Measurements from ENCODE around the gene RAD51B.

Gene RAD51B

GRCh38 chr14:68246074-68246785, 426.7 kb downstream of the RAD51B start:
- H3K4me3 ChIP-seq (ENCODE audit: low read depth in 1 of 5, low read length in 5 of 5): no peak overlapping the region
- H3K27ac ChIP-seq (ENCODE audit: low read depth, low read length): peak overlapping the region; percentile 77
- H3K9me3 ChIP-seq (ENCODE audit: control insufficient read depth in 5 of 5, low read length in 5 of 5): no peaks in the 10 kb centered on the region
- peak overlapping the region in 4 of 5 donors; percentile 0 to 56 (median 34) for H3K9ac ChIP-seq (ENCODE audit: low read length in 5 of 5)
- no peaks in the 10 kb centered on the region for H3K27me3 ChIP-seq (ENCODE audit: control insufficient read depth in 5 of 5, insufficient read depth in 4 of 5, low read length in 5 of 5)
- H3K36me3 ChIP-seq (ENCODE audit: control insufficient read depth in 5 of 5, insufficient read depth in 5 of 5, low read length in 5 of 5): no peaks in the 10 kb centered on the region
- H3K4me1 ChIP-seq (ENCODE audit: control insufficient read depth in 5 of 5, insufficient read depth in 5 of 5, low read length in 5 of 5): peaks cover 11 to 82% (median 71%) of the 10 kb centered on the region in 5 donors

DNA sequence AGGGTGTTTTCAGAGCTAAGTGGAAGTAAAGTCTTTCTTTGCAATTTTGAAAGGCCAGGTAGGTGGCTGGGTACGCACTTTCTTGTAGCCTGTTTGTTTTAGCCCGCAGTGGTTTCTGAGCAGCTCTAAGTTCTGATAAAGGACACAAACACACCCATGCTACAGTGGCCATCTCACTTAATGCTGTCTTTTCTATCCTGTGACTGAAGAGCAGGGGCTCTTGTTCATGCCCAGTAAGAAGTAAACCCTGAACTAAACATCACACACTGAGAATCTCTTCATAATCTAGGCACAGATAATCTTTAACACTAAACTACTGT, 427.2 kb downstream of the RAD51B start:
- no peak overlapping the region for H3K4me3 ChIP-seq (ENCODE audit: low read depth in 1 of 5, low read length in 5 of 5)
- H3K9me3 ChIP-seq (ENCODE audit: control insufficient read depth in 5 of 5, low read length in 5 of 5): no peaks in the 10 kb centered on the region
- H3K27me3 ChIP-seq (ENCODE audit: control insufficient read depth in 5 of 5, insufficient read depth in 4 of 5, low read length in 5 of 5): no peaks in the 10 kb centered on the region
- H3K36me3 ChIP-seq (ENCODE audit: control insufficient read depth in 5 of 5, insufficient read depth in 5 of 5, low read length in 5 of 5): no peaks in the 10 kb centered on the region
- H3K4me1 ChIP-seq (ENCODE audit: control insufficient read depth in 5 of 5, insufficient read depth in 5 of 5, low read length in 5 of 5): peaks cover 11 to 86% (median 71%) of the 10 kb centered on the region in 5 donors
- H3K27ac ChIP-seq (ENCODE audit: low read depth, low read length): peak overlapping the region; percentile 77
- H3K9ac ChIP-seq (ENCODE audit: low read length in 5 of 5): no peak overlapping the region

- H3K4me3 ChIP-seq (ENCODE audit: low read depth in 1 of 5, low read length in 5 of 5): peak overlapping the region in 1 of 5 donors; percentile 25
- peak overlapping the region; percentile 77 for H3K27ac ChIP-seq (ENCODE audit: low read depth, low read length)
- H3K4me1 ChIP-seq (ENCODE audit: control insufficient read depth in 5 of 5, insufficient read depth in 5 of 5, low read length in 5 of 5): peaks cover 11 to 86% (median 71%) of the 10 kb centered on the region in 5 donors
These were observed 427.7 kb downstream of the RAD51B start for GRCh38 chr14:68247274-68247673.

GRCh38 chr14:68247676-68248268, 428.2 kb downstream of the RAD51B start:
- Histone ChIP-seq H3K4me3 (ENCODE audit: low read depth in 1 of 5, low read length in 5 of 5) (peak overlapping the region in 1 of 5 donors; percentile 25), H3K27ac (ENCODE audit: low read depth, low read length) (peak overlapping the region; percentile 77), H3K27me3 (ENCODE audit: control insufficient read depth in 5 of 5, insufficient read depth in 4 of 5, low read length in 5 of 5) (no peaks in the 10 kb centered on the region), H3K9me3 (ENCODE audit: control insufficient read depth in 5 of 5, low read length in 5 of 5) (no peaks in the 10 kb centered on the region), H3K9ac (ENCODE audit: low read length in 5 of 5) (peak overlapping the region in 2 of 5 donors; percentile 7 to 10), H3K36me3 (ENCODE audit: control insufficient read depth in 5 of 5, insufficient read depth in 5 of 5, low read length in 5 of 5) (no peaks in the 10 kb centered on the region), H3K4me1 (ENCODE audit: control insufficient read depth in 5 of 5, insufficient read depth in 5 of 5, low read length in 5 of 5) (peaks cover 11 to 83% (median 71%) of the 10 kb centered on the region in 5 donors)

More at GRCh38 chr14:68247274-68247673, 427.7 kb downstream of the RAD51B start:
- no peaks in the 10 kb centered on the region for H3K27me3 ChIP-seq (ENCODE audit: control insufficient read depth in 5 of 5, insufficient read depth in 4 of 5, low read length in 5 of 5)
- no peaks in the 10 kb centered on the region for H3K36me3 ChIP-seq (ENCODE audit: control insufficient read depth in 5 of 5, insufficient read depth in 5 of 5, low read length in 5 of 5)
- H3K9ac ChIP-seq (ENCODE audit: low read length in 5 of 5): no peak overlapping the region
- H3K9me3 ChIP-seq (ENCODE audit: control insufficient read depth in 5 of 5, low read length in 5 of 5): no peaks in the 10 kb centered on the region

DNA sequence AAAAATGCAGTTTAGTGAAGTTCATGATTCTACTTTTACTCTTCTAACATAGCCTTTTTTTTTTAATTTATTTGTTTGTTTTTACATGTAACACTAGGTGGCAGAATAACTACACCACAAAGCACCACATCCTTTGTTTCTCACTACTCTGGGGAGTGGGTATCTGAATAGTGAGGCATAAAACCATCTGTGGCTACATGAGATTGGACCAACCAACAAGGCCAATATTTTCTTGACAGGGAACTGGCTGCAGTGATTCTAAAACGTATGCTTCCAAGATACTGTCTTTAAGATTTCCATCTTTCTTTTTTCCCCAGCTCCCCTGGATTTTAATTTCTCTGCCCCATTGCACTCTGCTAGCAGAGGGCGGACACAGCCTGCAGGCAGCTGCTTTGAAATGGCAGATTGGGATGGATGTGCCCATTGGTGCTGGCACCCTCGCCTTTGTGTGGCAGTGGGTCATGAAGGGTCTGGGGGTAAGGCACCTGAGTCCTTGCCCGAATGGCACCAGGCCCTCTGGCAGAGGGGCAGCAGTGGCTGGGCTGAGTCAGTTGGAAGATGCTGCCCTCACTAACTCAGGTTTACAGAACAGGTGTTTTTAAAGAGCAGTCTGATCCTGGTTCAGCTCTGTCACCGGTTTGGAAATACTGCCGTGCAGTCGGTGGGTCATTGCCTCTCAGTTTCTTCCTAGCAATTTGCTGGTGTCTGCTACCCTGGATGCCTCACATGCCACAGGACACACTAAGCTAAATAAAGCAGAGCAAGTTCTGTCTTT, 429.1 kb downstream of the RAD51B start:
- Histone ChIP-seq H3K9ac (ENCODE audit: low read length in 5 of 5) (no peak overlapping the region), H3K9me3 (ENCODE audit: control insufficient read depth in 5 of 5, low read length in 5 of 5) (no peaks in the 10 kb centered on the region), H3K27me3 (ENCODE audit: control insufficient read depth in 5 of 5, insufficient read depth in 4 of 5, low read length in 5 of 5) (no peaks in the 10 kb centered on the region), H3K27ac (ENCODE audit: low read depth, low read length) (peak overlapping the region; percentile 77), H3K4me3 (ENCODE audit: low read depth in 1 of 5, low read length in 5 of 5) (no peak overlapping the region), H3K36me3 (ENCODE audit: control insufficient read depth in 5 of 5, insufficient read depth in 5 of 5, low read length in 5 of 5) (no peaks in the 10 kb centered on the region), H3K4me1 (ENCODE audit: control insufficient read depth in 5 of 5, insufficient read depth in 5 of 5, low read length in 5 of 5) (peaks cover 11 to 76% (median 67%) of the 10 kb centered on the region in 5 donors)

- Histone ChIP-seq H3K4me3 (ENCODE audit: low read depth in 1 of 5, low read length in 5 of 5) (no peak overlapping the region), H3K27me3 (ENCODE audit: control insufficient read depth in 5 of 5, insufficient read depth in 4 of 5, low read length in 5 of 5) (no peaks in the 10 kb centered on the region), H3K9ac (ENCODE audit: low read length in 5 of 5) (peak overlapping the region in 1 of 5 donors; percentile 3), H3K9me3 (ENCODE audit: control insufficient read depth in 5 of 5, low read length in 5 of 5) (no peaks in the 10 kb centered on the region), H3K36me3 (ENCODE audit: control insufficient read depth in 5 of 5, insufficient read depth in 5 of 5, low read length in 5 of 5) (no peaks in the 10 kb centered on the region), H3K4me1 (ENCODE audit: control insufficient read depth in 5 of 5, insufficient read depth in 5 of 5, low read length in 5 of 5) (peaks cover 11 to 66% (median 58%) of the 10 kb centered on the region in 5 donors), H3K27ac (ENCODE audit: low read depth, low read length) (peak overlapping the region; percentile 77)
These were observed 430.3 kb downstream of the RAD51B start for GRCh38 chr14:68249661-68250451.

- Histone ChIP-seq H3K9me3 (ENCODE audit: control insufficient read depth in 5 of 5, low read length in 5 of 5) (no peaks in the 10 kb centered on the region), H3K4me3 (ENCODE audit: low read depth in 1 of 5, low read length in 5 of 5) (no peak overlapping the region), H3K36me3 (ENCODE audit: control insufficient read depth in 5 of 5, insufficient read depth in 5 of 5, low read length in 5 of 5) (no peaks in the 10 kb centered on the region), H3K27me3 (ENCODE audit: control insufficient read depth in 5 of 5, insufficient read depth in 4 of 5, low read length in 5 of 5) (no peaks in the 10 kb centered on the region), H3K9ac (ENCODE audit: low read length in 5 of 5) (no peak overlapping the region), H3K27ac (ENCODE audit: low read depth, low read length) (peak overlapping the region; percentile 58), H3K4me1 (ENCODE audit: control insufficient read depth in 5 of 5, insufficient read depth in 5 of 5, low read length in 5 of 5) (peaks cover 11 to 53% (median 46%) of the 10 kb centered on the region in 5 donors)
These were observed 431.6 kb downstream of the RAD51B start for GRCh38 chr14:68250927-68251768.

GRCh38 chr14:68251769-68252100, 432.2 kb downstream of the RAD51B start:
- H3K4me1 ChIP-seq (ENCODE audit: control insufficient read depth in 5 of 5, insufficient read depth in 5 of 5, low read length in 5 of 5): peaks cover 11 to 47% (median 40%) of the 10 kb centered on the region in 5 donors
- H3K27me3 ChIP-seq (ENCODE audit: control insufficient read depth in 5 of 5, insufficient read depth in 4 of 5, low read length in 5 of 5): no peaks in the 10 kb centered on the region
- peak overlapping the region; percentile 58 for H3K27ac ChIP-seq (ENCODE audit: low read depth, low read length)
- no peaks in the 10 kb centered on the region for H3K9me3 ChIP-seq (ENCODE audit: control insufficient read depth in 5 of 5, low read length in 5 of 5)
- H3K4me3 ChIP-seq (ENCODE audit: low read depth in 1 of 5, low read length in 5 of 5): no peak overlapping the region
- no peaks in the 10 kb centered on the region for H3K36me3 ChIP-seq (ENCODE audit: control insufficient read depth in 5 of 5, insufficient read depth in 5 of 5, low read length in 5 of 5)
- H3K9ac ChIP-seq (ENCODE audit: low read length in 5 of 5): no peak overlapping the region

DNA sequence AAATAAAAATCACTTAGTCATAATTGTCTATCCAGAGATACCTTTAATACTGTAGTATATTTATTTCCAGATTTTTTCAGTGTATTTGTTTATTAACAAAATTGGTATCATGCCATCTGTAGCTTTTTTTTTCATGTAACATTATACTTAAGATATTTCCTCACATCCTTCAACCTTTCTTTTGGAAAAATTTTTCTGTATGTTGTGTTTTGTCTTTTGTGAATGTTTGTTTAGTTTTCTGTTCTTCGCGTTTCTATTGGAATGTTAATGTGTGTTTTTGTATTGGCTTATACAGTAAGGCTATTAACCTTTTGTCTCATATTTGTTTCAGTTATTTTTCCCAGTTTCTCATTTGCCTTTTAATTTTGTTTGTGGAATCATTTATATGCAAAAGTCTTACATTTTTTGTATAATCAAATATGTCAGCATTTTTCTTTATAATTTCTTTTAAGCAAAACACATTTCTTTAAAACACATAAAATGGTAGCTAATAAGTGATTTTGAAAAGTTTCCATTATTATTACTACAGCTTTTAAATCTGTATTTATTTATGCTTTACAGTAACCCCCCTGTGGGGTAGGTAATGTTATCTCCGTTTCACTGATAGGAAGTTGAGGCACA, 433.7 kb downstream of the RAD51B start:
- H3K9ac ChIP-seq (ENCODE audit: low read length in 5 of 5): no peak overlapping the region
- no peaks in the 10 kb centered on the region for H3K9me3 ChIP-seq (ENCODE audit: control insufficient read depth in 5 of 5, low read length in 5 of 5)
- H3K27me3 ChIP-seq (ENCODE audit: control insufficient read depth in 5 of 5, insufficient read depth in 4 of 5, low read length in 5 of 5): no peaks in the 10 kb centered on the region
- H3K4me3 ChIP-seq (ENCODE audit: low read depth in 1 of 5, low read length in 5 of 5): no peak overlapping the region
- H3K36me3 ChIP-seq (ENCODE audit: control insufficient read depth in 5 of 5, insufficient read depth in 5 of 5, low read length in 5 of 5): no peaks in the 10 kb centered on the region
- peaks cover 7 to 32% (median 24%) of the 10 kb centered on the region in 5 donors for H3K4me1 ChIP-seq (ENCODE audit: control insufficient read depth in 5 of 5, insufficient read depth in 5 of 5, low read length in 5 of 5)
- H3K27ac ChIP-seq (ENCODE audit: low read depth, low read length): no peak overlapping the region
